ENCODE results near the gene DOCK7.

Gene DOCK7

DNA sequence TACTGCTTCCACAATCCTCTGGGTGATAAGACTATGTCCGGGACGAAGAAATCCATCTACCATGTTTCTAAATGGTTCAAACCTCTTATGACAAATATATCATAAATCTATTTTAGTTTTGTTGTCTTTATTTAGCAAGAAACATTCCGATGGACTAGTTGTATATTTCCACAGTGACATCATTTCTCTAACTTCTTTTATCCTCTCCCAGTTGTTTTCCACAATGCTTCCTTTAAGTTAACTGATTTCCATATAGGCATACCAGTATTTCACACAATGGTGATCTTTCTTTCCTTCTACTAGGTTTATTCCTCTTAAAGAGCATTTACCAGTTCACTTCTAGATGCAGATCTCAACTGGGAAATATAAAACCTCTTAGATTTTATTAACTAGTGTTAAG is 206.5 kb downstream of the DOCK7 start:
- TF ChIP-seq, protein P1, sequence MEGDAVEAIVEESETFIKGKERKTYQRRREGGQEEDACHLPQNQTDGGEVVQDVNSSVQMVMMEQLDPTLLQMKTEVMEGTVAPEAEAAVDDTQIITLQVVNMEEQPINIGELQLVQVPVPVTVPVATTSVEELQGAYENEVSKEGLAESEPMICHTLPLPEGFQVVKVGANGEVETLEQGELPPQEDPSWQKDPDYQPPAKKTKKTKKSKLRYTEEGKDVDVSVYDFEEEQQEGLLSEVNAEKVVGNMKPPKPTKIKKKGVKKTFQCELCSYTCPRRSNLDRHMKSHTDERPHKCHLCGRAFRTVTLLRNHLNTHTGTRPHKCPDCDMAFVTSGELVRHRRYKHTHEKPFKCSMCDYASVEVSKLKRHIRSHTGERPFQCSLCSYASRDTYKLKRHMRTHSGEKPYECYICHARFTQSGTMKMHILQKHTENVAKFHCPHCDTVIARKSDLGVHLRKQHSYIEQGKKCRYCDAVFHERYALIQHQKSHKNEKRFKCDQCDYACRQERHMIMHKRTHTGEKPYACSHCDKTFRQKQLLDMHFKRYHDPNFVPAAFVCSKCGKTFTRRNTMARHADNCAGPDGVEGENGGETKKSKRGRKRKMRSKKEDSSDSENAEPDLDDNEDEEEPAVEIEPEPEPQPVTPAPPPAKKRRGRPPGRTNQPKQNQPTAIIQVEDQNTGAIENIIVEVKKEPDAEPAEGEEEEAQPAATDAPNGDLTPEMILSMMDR (IDR thresholded peaks at IDR 0.05; ENCODE audit: insufficient read depth, missing control alignments): no peak
- DNase-seq (ENCODE audit: insufficient read length, low spot score): no peak
- no peak for FAIRE-seq

DNA sequence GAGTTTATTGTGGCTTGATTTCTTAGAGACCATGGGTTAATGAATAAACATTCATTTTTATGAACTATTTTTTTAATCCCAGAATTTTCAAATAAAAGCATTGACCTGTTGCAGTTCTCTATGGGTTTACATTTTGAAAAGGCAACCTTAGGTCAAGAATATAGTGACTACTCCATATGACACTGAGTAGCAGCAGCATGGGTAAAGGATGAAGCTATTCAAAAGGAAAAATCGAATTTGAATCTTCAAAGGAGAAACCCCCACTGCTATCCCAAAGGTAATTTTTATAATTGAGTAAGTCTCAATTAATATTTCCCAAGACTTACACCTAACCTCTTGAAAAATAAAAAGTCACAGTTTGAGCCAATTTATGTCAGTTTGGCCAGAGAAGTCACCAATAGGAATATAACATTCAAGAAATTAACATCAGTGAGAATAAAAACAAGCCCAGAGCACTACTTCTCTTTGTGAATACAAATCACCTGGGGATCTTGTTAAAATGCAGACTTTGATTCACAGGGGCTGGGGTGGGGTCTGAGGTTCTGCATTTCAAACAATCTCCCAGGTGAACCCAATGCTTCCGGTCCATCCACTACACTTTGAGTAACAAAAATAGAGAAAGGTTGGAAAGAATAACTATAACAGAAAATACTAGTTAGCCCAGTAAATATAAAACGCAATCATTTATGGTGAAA is 211.5 kb downstream of the DOCK7 start:
- TF ChIP-seq, protein P1 (IDR thresholded peaks at IDR 0.05; ENCODE audit: insufficient read depth, missing control alignments): no peak
- FAIRE-seq (no peak), DNase-seq (ENCODE audit: insufficient read length, low spot score) (no peak)

DNA sequence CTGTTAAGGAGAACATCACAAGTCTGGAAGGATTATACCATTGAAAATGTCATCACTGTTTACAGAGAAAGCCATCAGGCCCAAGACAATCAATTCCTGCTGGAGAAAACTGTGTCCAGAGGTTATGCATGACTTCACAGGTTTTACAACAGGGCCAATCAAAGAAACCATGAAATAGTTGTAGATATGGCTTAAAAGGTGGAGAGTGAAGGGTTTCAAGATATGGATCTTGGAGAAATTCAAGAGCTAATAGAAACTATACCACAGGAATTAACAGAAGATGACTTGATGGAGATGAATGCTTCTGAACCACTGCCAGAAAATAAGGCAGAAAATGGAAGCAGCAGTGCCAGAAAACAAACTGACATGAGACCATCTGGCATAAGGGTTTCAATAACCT is 221.1 kb downstream of the DOCK7 start:
- TF ChIP-seq, protein P1 (IDR thresholded peaks at IDR 0.05; ENCODE audit: insufficient read depth, missing control alignments): no peak
- DNase-seq (ENCODE audit: insufficient read length, low spot score) (no peak), FAIRE-seq (no peak)

DNA sequence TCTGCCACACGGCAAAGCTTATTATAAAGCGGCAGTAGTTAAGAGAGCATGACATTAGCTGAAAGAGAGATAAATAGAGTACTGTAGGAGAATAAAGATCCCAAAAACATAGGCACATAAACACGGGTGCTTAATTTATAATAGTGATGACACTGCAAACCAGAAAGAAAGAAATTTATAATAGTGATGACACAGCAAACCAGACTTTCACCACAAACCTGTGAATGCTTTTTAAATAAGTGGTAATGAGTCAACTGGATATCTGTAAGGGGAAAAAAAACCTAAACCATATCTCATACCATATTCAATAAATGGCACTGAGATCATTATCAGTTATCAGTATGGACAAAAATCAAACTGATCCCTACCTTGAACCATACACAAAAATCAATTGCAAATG is 225.8 kb downstream of the DOCK7 start:
- FAIRE-seq (no peak), DNase-seq (ENCODE audit: insufficient read length, low spot score) (no peak)
- TF ChIP-seq, protein P1 (IDR thresholded peaks at IDR 0.05; ENCODE audit: insufficient read depth, missing control alignments): no peak

DNA sequence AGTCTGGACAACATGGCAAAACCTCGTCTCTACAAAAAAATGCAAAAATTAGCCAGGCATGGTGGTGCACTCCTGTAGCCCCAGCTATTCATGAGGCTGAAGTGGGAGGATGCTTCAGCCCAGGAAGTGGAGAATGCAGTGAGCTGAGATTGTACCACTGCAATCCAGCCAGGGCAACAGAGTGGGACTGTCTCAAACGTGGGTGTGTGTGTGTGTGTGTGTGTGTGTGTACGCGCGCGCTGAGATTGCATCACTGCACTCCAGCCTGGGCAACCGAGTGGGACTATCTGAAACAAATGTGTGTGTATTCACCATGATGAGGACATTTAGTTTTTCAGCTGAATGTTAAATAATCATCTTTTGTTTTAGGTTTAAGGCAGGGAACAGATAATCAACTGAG is 230.2 kb downstream of the DOCK7 start:
- DNase-seq (ENCODE audit: insufficient read length, low spot score): no peak
- FAIRE-seq: no peak
- TF ChIP-seq, protein P1 (IDR thresholded peaks at IDR 0.05; ENCODE audit: insufficient read depth, missing control alignments): no peak

DNA sequence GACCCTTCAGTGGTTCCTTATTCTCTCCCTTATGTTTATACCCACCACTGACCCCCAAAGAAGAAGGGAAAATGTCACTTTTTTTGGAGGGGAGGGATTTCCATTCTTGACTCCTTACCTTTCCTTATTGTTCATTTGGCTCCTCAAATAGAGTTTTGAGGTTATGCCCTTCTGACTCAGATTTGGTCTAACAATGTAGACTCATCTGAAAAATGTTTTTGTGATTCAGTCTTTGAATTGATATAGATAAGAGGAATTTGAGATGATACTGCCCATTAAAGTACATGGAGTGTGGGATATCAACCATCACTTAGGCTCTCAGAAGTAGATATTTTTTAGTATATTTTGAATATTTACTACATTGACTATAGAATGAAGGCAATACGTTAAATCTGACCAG is 235.2 kb downstream of the DOCK7 start:
- FAIRE-seq: no peak
- DNase-seq (ENCODE audit: insufficient read length, low spot score): no peak
- TF ChIP-seq, protein P1 (IDR thresholded peaks at IDR 0.05; ENCODE audit: insufficient read depth, missing control alignments): no peak

DNA sequence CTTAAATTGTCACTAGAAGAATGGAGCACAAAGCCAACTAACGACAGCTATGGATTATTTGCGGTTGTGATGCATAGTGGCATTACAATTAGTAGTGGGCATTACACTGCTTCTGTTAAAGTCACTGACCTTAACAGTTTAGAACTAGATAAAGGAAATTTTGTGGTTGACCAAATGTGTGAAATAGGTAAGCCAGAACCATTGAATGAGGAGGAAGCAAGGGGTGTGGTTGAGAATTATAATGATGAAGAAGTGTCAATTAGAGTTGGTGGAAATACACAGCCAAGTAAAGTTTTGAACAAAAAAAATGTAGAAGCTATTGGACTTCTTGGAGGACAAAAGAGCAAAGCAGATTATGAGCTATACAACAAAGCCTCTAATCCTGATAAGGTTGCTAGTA is 237.9 kb downstream of the DOCK7 start:
- DNase-seq (ENCODE audit: insufficient read length, low spot score): no peak
- TF ChIP-seq, protein P1 (IDR thresholded peaks at IDR 0.05; ENCODE audit: insufficient read depth, missing control alignments): no peak
- FAIRE-seq: peak; percentile 93
